Kasumi-1 (cell line): ENCODE results near the gene ALOX12B.
A peak's percentile ranks its signal among the peaks of the same experiment; 100 is the strongest.

ENCODE experiments used
- DNase-seq, 2 experiments: peaks; one replicate each; lab custom pipeline; 2025; lab: John Stamatoyannopoulos, UW

Gene ALOX12B

GRCh38 chr17:8087075-8087951 lies at the start of gene ALOX12B:
ALOX12B (minus strand) TSS chr17:8087716; CDS start chr17:8087442, 274 bp downstream.
- DNase-seq = no peak

GRCh38 chr17:8133941-8134340 lies 46.4 kb upstream of the ALOX12B start:
- DNase-seq = no peak

GRCh38 chr17:8133399-8133798 lies 45.9 kb upstream of the ALOX12B start:
- DNase-seq = no peak

GRCh38 chr17:8131844-8132441 lies 44.4 kb upstream of the ALOX12B start:
- DNase-seq = no peak

- DNase-seq = no peak
These were observed 40.7 kb upstream of the ALOX12B start for GRCh38 chr17:8128125-8128784.

GRCh38 chr17:8126491-8127066 lies 39.1 kb upstream of the ALOX12B start:
- DNase-seq = peak in 1 of 2 experiments; percentile 30

GRCh38 chr17:8125947-8126490 lies 38.5 kb upstream of the ALOX12B start:
- DNase-seq = no peak

- DNase-seq = peak in 1 of 2 experiments; percentile 19
These were observed 37.8 kb upstream of the ALOX12B start for GRCh38 chr17:8125154-8125946.

- DNase-seq = no peak
These were observed 37.0 kb upstream of the ALOX12B start for GRCh38 chr17:8124350-8125153.

- no peak for DNase-seq
These were observed 36.3 kb upstream of the ALOX12B start, which contains the start of gene HES7 for GRCh38 chr17:8123695-8124349. HES7 (minus strand) TSS chr17:8124106; CDS start chr17:8124084, 22 bp downstream.

- DNase-seq = no peak
These were observed 35.6 kb upstream of the ALOX12B start for GRCh38 chr17:8122924-8123694.

GRCh38 chr17:8122422-8122923 lies 35.0 kb upstream of the ALOX12B start:
- DNase-seq = no peak

GRCh38 chr17:8121681-8122421 lies 34.3 kb upstream of the ALOX12B start:
- no peak for DNase-seq

- no peak for DNase-seq
These were observed 33.8 kb upstream of the ALOX12B start for GRCh38 chr17:8121407-8121680.

- DNase-seq = peak in 1 of 2 experiments; percentile 47
These were observed 33.2 kb upstream of the ALOX12B start for GRCh38 chr17:8120520-8121406.

GRCh38 chr17:8119581-8120519 lies 32.3 kb upstream of the ALOX12B start:
- DNase-seq = peak; percentile 54 to 58
